HG03460 (cell line): Measurements from ENCODE around the gene LGALS8.
"Not testable (repeated sequence)": the region's sequence is repeated elsewhere in the genome, so short reads cannot be mapped to it uniquely, and the experiment has no call there.

ENCODE experiments used
- ATAC-seq: cut with Tn5 transposase; IDR thresholded peaks from one replicate; pipeline ENCODE4 v1.9.1; 2021; ENCODE audit not compliant: unreplicated experiment

Gene LGALS8

GRCh38 chr1:236536540-236536939, 12.8 kb downstream of the LGALS8 start:
- ATAC-seq, result no peak

GRCh38 chr1:236540813-236541465, 17.2 kb downstream of the LGALS8 start:
- ATAC-seq, result no peak

- no peak for ATAC-seq
These were observed 17.9 kb downstream of the LGALS8 start for GRCh38 chr1:236541710-236542109.

GRCh38 chr1:236543065-236543669, 19.4 kb downstream of the LGALS8 start:
- ATAC-seq, result no peak

- no peak for ATAC-seq
These were observed 21.9 kb downstream of the LGALS8 start for GRCh38 chr1:236545621-236546169.

GRCh38 chr1:236548452-236548851, 24.7 kb downstream of the LGALS8 start:
- ATAC-seq, result no peak

- no peak for ATAC-seq
These were observed 27.4 kb downstream of the LGALS8 start for GRCh38 chr1:236550961-236551851.

GRCh38 chr1:236552096-236552495, 28.3 kb downstream of the LGALS8 start:
- no peak for ATAC-seq

GRCh38 chr1:236552901-236553300, 29.1 kb downstream of the LGALS8 start:
- ATAC-seq, result no peak

GRCh38 chr1:236553370-236553769, 29.6 kb downstream of the LGALS8 start:
- no peak for ATAC-seq

GRCh38 chr1:236556606-236557005, 32.8 kb downstream of the LGALS8 start:
- no peak for ATAC-seq

GRCh38 chr1:236558081-236558480, 34.3 kb downstream of the LGALS8 start:
- ATAC-seq, result no peak

- no peak for ATAC-seq
These were observed 35.1 kb downstream of the LGALS8 start for GRCh38 chr1:236558846-236559245.

- ATAC-seq, result no peak
These were observed 36.5 kb downstream of the LGALS8 start for GRCh38 chr1:236560213-236560771.

GRCh38 chr1:236561976-236562375, 38.2 kb downstream of the LGALS8 start:
- no peak for ATAC-seq

- no peak for ATAC-seq
These were observed 41.7 kb downstream of the LGALS8 start for GRCh38 chr1:236565530-236565929.

GRCh38 chr1:236568285-236568894, 44.6 kb downstream of the LGALS8 start:
- ATAC-seq, result no peak

- ATAC-seq, result no peak
These were observed 51.7 kb downstream of the LGALS8 start for GRCh38 chr1:236575523-236575922.

- no peak for ATAC-seq
These were observed 52.2 kb downstream of the LGALS8 start for GRCh38 chr1:236576004-236576403.

GRCh38 chr1:236577041-236577440, 53.3 kb downstream of the LGALS8 start:
- ATAC-seq, result not testable (repeated sequence)

GRCh38 chr1:236578661-236579060, 54.9 kb downstream of the LGALS8 start:
- no peak for ATAC-seq
